Stimulated activated CD8-positive, alpha-beta memory T cell treated with anti-CD3 and anti-CD28 coated beads, Interleukin-15, amount 100 ng/mL, for 4 hours (primary cell): ENCODE data around the gene HOATZ.

Experiments
- DNase-seq, 2 donors: peaks; one replicate each; pipeline ENCODE4 v3.0.0-alpha.2; 2020; ENCODE audit warnings: low read depth in 2 of 2

Gene HOATZ

GRCh38 chr11:111549196-111549868, 34.8 kb downstream of the HOATZ start:
- no peak for DNase-seq

DNA sequence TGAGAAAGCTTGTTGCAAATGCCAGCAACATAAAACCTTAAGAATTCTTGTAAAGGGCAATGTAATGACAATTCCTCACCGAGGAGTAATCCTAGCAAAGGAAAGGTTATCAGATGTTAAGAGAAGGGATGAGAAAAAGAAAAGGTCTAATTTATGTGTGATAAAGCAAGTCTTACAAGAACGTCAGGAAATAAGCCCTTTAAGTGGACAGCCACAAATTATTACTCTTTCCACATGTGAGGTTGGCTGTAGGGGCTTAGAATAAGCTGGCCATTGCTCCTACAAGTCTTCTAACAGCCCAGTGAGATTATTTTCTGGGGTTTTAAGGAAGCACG, 35.3 kb downstream of the HOATZ start:
- no peak for DNase-seq

DNA sequence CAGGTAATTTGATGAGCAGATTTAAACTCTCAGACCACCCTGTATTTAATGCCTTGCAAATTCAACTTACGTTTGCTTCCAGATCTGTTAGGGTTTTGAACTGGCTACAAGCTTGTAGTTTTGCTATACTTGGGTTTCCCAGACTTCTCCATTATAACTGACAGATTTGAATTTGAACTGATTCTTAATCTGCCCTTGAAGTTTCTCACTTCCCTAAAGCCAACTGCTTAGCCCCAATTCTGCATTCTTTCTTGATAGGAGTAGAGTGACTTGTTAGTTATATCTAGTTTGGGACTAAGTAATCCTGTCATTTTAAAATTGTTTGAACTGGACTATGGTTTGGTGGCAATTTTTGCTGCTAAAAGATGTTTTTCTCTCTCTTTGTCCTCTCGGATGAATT, 35.7 kb downstream of the HOATZ start:
- DNase-seq: no peak

DNA sequence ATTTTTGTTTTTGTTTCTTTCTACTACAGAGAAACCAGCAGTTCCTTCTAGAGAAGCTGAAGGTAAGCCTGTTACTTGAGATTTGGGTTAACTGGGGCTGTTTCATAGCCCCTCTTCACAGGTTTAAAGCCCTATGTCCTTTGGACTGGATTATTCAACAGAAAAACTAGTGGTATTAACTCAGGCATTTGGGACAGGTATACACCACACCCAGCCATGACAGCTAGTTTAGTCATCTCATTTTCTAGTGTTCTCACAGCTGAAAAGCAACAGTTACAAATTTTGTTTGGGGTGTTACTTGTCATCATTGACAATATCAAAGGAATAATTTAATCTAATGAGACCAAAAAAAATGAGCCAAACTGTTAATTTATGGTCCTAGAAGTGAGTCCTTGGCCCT, 40.0 kb downstream of the HOATZ start:
- no peak for DNase-seq

DNA sequence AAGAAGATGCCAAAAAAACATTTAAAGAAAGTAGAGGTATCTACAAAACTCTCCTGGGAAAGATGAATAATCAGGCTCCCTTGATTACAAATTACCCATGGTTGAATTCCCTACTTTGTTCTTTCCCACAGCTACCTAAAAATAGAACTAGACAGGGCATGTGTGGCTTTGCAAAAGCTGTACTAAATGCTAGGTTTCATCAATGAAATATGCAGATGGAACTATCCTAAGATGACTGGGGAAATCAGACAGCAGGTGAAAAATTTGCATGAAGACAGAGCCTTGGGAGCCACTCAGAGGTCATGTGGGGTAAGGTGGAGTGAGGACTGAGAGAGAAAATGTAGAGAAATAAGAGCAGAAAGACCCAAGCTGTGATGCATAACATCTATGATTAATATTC, 40.7 kb downstream of the HOATZ start:
- no peak for DNase-seq

DNA sequence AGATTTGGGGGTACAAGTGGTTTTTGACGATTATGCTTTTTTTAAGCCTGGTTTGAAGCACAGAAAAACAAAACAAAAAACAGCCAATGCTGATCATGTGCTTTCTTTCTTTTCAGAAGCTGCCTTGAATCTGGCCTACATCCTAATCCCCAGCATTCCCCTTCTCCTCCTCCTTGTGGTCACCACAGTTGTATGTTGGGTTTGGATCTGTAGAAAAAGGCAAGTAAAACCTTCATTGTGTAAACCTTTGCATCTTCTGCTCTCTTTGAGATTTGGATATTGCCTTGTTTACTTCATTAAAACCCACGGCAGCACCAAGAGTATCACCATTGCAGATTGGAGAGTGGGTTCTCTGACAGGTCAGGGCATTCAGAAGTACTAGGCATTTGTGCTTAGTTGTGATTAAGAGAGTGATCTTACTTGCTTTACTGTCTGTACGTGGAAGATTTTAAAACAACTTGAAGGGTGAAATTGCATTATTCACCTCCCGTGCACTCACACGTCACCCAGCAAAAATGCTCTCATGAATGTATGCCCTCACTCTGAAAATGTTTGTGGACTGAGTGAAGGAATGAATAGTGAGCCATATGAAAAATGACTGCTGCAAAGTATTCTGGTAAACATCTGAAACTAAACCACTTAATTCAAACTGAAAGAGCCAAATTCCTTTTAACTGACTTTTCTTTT, 43.0 kb downstream of the HOATZ start:
- no peak for DNase-seq

DNA sequence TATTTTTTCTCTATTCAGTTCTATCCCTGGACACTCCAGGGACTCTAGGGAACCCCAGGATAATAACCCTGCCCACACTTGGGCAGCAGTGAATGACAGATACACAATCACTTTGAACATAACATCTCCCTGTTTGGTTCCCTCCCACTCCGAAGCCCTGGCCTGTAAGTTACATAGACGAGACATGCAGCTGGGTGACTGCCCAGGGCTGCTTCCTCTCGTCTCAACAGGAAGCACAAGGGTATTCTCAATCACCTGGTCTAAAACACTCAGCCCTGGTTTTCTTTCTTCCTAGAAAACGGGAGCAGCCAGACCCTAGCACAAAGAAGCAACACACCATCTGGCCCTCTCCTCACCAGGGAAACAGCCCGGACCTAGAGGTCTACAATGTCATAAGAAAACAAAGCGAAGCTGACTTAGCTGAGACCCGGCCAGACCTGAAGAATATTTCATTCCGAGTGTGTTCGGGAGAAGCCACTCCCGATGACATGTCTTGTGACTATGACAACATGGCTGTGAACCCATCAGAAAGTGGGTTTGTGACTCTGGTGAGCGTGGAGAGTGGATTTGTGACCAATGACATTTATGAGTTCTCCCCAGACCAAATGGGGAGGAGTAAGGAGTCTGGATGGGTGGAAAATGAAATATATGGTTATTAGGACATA, 45.4 kb downstream of the HOATZ start:
- DNase-seq: no peak

DNA sequence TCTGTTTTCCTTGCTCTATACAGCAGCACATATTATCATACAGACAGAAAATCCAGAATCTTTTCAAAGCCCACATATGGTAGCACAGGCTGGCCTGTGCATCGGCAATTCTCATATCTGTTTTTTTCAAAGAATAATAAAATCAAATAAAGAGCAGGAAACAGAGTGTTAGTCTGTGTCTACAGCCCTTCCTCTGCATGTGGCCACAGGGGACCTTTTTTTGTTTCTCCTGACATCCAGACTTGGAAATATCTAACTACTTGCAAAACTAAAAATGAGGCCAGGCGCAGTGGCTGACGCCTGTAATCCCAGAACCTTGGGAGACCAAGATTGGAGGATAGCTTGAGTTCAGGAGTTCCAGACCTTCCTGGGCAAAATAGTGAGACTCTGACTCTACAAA, 46.2 kb downstream of the HOATZ start:
- no peak for DNase-seq

- no peak for DNase-seq
Observed at GRCh38 chr11:111561306-111561705, 46.7 kb downstream of the HOATZ start.

DNA sequence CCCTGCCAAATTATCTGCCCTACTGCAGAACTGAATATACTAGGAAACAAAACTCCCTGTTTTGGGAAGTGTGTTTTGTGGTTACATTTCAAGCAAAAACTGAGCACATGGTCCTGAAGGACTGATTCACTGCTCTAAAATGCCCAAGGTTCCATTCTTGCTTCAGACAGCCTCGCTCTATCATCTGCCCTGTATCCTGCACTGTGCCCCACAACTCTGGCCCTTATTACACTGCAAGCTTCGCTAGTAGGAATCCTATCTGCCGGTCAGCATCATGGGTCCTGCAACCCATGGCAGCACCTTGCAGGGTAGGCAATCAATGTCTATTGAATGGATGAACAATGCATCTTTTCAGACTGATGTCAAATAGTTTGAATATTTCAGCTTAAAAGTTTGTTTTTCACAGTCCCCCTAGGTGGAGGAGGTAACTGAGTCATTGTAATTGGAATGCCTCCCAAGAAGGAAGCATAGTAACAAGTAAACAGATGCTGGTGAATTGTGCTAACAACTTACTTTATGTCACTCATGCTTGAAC, 47.3 kb downstream of the HOATZ start:
- DNase-seq: no peak

- DNase-seq: no peak
Observed at GRCh38 chr11:111562692-111563389, 48.3 kb downstream of the HOATZ start.

DNA sequence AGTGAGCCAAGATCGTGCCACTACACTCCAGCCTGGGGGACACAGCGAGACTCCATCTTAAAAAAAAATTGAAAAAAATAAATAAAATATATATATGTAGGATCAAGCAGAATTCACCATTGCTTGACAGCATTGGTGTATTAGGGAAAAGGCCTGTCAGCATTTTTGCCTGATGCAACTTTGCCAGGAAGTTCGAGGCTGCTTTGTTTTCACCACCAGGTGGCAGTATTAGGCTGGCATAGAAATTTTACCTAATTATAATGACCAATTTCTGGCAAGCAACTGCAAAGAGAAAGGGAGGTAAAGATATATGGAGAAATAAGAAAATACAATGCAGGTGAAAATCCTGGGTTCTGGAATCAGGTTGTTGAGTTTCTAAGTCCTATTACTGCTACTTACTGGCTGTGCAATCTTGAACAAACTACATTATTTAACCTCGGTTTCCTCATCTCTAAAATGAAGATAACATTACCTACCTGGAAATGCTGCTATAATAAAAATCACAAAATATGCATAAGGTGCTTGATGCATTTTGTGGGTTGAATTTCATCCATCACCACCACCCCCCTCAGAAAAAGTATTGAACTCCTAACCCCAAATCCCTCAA, 50.6 kb downstream of the HOATZ start:
- DNase-seq: peak in 1 of 2 donors; percentile 26

- no peak for DNase-seq
Observed at GRCh38 chr11:111566324-111566723, 51.7 kb downstream of the HOATZ start.

- DNase-seq: no peak
Observed at GRCh38 chr11:111569476-111569875, 54.9 kb downstream of the HOATZ start.

- no peak for DNase-seq
Observed at GRCh38 chr11:111570796-111571195, 56.2 kb downstream of the HOATZ start.

DNA sequence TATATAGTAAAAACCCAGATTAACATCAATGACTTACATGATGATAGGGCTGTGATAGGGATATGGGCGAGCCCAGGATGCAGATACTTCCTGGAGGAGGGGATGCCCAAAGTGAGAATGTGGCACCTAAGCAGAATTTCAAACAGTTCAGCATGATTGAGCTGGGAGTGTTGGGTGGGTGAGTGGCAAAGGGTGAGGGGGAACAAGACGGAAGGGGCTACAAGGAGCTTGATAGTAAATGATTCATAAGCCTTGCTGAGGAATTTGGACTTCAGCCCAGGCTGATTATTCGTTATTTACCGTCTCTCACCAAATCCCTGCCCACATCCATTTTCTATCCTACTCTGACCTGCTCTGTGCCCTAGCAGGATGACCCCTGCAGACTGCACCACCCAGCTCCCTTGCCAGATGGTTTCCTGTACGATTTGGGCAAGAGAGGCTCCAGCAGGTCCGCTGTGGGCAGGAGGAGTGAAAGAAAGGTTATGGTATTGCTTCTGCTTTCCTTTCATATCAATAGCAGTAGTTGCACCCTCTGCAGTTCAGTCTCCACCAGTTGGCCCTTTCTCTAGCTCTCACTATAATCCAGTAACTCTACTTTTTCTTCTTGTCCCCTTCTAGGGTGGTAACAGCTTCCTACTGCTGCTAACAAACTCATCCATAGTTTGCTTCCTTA, 57.4 kb downstream of the HOATZ start:
- no peak for DNase-seq

DNA sequence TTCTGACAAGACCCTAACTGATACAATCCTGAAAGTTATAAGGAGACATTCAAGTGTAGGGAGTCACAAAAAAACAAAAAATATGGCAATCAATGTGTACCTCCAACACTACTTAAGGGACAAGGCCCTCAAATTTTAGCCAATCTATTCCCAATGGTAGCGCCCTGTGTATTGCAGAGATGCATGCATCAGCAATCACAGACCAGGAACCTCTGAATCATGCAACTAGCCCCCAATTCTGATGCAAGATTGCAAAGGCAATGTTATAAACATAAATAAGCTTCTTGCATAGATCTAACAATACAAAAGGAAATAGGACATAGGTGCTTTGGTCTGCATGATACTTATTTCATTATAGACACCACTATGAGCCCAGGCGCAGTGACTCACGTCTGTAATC, 58.0 kb downstream of the HOATZ start:
- DNase-seq: no peak

GRCh38 chr11:111573821-111574249, 59.3 kb downstream of the HOATZ start:
- no peak for DNase-seq

DNA sequence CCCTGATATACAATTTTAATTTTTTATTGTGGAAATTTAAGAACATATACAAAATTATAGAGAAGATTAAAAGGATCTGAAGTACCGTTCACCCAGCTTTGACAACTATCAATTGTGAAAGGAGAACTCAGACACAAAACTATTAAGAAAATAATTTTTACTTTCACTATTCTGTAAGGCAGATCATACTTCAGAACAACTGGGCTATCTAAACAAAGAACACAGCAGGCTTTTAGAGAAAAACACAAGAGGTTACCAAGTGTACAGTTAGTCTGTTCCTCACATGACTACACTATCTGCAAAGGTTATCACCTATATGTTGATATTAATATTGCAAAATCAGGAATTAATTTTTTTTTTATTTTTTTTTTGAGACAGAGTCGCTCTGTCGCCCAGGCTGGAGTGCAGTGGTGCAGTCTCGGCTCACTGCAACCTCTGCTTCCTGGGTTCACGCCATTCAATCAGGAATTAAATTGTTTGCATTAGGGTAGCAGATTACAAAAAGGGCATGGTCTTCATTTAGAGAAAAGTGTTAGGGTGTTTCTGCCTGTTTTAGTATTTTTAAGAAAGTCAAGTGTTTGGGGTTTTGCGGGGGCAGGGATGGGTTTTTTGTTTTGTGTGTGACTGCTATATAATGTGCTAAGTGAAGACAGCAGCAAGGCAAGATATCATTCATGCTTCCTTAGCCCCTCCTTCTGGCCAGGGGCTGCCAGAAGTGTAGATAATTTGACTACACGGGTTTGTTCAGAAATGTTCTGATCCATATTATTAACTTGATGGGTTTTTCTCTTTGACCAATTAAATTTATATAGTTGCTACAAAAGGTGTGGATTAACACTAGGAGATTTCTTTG, 60.0 kb downstream of the HOATZ start:
- DNase-seq: no peak

- no peak for DNase-seq
Observed at GRCh38 chr11:111575740-111576139, 61.2 kb downstream of the HOATZ start.
